HPDE6-E6E7 (cell line): ENCODE data around the gene CELF4.

Experiments
- DNase-seq: peaks from one replicate; pipeline ENCODE4 v3.0.0; 2011; ENCODE audit warnings: missing footprints; ENCODE audit errors: extremely low spot score

CELF4 gene

DNA sequence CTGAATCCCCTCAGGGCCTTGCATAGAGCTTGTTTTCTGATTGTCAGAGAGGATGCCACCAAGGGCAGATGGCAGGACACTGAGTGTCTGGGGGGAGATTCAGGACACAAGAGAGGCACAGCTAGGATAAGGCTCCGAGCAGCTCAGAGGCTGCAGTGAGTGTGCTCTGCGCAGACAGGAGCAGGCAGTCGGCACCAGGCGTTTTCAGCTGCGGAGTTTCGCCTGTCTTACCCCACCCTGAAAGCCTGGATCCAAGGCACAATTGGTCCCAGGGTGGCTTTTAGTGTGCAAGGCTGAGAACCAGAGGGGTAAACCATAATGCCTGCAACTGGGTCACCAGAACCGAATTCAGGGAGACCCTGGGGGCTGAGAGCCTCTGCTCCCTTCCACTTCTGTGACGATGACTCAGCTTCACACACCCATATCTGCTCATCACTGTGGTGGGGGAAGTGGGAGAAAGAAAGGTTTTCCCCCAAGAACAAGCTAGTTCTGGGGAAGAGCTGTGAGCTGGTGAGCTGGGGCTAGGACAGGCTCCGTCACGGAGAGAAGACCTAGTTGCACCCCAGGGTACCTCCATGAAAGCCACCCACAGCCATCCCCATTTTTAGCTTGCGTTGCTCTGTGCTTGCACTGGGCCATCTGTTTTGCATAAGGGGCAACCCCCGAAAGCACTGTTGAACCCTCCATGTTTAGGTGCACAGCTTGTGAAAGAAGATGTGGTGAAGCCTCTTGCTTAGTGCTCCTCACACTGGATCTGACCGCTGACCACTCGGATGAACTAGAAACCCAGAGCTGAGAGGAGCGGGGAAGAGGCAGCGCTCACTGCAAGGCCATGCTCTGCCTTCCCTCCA is 173.7 kb downstream of the CELF4 start:
- no peak for DNase-seq

DNA sequence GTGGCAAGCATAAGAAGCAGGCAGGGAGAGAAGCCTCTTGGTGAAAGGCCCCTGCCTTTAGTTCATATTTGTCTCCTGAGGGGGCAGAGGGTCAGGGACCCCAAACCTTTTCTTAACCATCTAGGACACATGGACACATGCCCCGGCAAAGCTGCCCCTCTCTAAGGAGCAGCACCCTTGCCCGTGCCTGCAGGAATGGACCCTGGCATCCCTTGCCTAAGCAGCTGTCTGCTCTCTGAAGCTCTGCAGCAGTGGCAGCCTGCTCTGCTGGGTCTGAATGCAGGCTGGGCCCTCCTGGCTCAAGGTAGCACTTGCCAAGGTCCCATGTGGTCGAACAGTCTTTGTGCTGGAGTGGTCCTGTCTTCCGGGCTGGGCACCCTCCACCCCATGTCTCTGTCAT is 174.4 kb downstream of the CELF4 start:
- no peak for DNase-seq

GRCh38 chr18:37390687-37391086 is 174.9 kb downstream of the CELF4 start:
- DNase-seq = no peak

DNA sequence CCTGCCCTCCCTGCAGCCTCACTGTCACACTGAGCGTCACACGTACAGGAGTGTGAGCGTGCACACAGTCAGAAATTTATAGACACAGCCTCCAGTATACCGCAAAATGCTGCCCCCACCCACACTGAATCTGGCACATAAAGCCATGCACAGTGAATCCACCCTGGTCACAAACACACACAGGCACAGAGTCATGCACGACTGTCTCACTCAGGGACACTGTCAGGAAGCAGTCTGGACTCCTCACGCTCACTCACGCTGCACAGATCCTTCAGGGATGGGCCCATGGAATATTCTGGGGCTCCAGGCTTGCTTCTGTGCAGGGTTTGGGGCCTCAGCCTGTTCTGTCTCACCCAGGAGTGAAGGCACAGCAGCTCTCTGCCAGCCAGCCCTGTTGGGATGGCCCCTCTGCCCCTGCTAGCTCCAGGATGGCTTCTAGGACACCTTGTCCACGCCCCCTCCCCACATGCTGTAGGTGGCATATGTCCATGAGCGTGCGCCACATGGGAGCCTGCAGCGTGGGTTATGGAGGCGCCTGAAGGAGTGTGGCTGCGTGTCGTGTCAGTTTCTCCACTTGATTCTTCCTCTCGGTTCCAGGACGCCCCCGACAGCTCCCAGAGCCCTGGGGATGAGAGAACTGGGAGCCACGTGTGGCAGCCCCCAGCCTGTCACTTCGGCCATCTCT is 175.8 kb downstream of the CELF4 start:
- no peak for DNase-seq

DNA sequence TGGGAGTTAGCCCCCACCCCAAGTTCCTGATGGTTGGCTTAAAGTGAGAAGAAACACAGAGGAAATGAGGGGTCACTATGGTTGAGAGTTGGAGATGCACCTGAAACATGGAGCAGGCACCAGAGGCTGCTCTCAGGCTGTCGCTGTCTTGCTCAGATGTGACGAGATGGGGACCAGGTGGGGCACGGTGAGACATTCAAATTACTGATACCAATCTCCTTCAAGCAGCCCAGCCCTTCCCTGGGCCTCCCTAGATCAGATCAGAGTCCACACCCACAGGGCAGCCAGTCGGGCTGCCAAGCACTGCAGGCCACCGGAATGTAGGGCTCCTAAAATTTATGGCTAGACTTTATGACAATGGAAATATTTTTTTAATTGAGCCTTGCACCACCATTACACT is 176.6 kb downstream of the CELF4 start:
- no peak for DNase-seq

DNA sequence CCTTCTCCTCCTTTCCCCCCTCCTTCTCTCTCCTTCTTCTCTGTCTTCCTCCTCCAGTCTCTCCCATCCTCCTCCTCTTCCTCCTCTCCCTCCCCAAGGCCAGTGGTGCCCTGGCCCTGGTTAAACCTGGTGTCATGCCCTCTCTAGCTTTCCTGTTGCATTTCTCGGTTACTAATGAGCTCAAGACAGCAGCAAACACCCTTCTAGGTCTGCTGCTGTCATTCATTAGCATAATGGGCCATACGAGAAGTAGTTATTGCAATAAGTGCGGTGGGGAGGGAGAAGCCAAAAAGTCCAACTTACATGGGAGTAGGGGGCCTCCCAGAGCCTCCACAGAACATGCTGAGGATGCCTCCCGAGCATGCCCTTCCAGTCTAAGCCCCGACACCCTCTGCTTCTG is 177.2 kb downstream of the CELF4 start:
- no peak for DNase-seq

GRCh38 chr18:37385846-37386778 is 179.5 kb downstream of the CELF4 start:
- DNase-seq = no peak

DNA sequence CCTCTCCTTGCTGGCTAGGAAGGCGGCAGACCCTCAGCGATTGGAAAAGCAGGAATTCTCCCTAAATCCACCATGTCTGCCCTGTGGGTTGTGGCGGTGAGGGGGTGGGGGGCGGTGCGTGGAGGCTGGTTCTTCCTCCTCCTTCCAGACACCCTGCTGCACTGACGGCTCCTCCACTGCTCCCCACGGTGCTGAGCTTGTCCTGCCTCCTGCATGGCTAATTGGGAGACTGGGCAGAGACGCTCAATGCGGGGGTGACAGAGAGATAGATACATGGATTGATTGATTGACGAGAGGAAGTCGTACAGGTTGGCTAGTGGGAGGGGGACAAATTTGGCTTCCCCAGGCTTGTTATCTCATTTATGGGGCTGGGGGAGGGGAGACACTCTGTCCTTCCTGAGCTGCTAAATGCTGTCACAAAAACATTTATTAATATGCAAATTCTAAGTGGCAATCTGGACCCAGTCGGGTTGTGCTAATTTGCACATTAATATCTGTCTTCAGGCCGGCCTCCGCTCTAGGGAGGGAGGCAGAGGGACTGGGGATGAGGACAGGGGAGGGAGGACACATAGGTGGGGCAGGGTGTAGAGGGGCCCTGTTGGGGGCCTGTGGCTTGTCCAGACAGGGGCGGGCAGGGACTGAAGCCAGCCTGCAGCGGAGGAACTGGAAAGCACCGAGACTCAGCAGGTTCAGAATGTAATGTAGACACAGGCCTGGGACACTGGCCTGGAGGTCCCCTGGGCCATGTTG is 181.6 kb downstream of the CELF4 start:
- no peak for DNase-seq

DNA sequence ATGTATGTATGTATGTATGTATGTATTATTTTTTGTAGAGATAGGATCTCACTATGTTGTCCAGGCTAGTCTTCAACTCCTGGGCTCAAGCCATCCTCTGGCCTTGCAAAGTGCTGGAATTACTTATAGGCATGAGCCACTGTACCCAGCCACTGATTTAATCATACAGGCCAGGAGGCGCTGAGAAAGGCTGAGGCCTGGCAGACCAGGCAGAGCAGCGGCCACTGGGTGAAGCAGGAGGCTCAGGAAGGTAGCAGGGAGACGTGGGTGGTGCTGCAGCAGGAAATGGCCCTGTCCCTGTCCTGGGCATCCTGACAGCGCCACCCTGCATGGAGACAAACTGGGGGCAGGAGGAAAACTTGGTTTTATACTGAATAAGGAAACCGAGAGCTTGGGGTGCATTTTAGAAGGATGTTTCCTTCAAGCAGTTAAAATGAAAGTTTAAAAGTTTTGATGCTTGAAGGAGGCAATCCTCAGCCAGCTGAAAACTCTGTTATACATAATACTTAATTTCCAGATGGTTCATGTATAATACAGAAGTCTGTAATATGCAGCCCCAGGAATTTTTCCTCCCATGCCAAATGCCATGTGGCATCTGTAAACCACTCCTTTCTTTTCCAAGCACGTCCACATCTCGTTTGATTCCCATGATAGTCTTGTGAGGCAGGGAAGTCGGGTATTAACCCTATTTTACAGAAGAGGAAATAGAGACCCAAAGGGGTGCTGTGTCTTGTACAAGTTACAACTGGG is 182.4 kb downstream of the CELF4 start:
- no peak for DNase-seq

- no peak for DNase-seq
Measured at GRCh38 chr18:37381554-37381953, 184.0 kb downstream of the CELF4 start.

DNA sequence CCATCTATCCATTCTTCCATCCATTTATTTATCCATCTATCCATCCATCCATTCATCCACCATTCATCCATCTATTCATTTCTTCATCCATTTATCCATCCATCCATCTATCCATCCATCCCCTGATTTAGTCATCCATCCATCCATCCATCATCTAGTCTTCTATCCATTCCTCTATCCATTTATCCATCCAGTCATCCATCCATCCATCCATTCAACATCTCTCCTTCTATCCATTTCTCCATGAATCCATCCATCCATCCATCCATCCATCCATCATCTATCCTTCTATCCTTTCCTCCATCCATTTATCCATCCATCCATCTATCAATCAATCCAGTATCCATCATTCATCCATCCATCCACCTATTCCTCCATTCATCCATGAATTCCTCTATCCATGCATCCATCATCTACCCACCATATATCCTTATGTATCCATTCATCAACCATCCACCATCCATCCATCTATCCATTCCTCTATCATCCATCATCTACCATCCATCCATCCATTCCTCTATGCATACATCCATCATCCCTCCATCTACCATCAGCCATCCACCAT is 185.0 kb downstream of the CELF4 start:
- no peak for DNase-seq

GRCh38 chr18:37378336-37379010 is 187.1 kb downstream of the CELF4 start:
- DNase-seq = no peak

DNA sequence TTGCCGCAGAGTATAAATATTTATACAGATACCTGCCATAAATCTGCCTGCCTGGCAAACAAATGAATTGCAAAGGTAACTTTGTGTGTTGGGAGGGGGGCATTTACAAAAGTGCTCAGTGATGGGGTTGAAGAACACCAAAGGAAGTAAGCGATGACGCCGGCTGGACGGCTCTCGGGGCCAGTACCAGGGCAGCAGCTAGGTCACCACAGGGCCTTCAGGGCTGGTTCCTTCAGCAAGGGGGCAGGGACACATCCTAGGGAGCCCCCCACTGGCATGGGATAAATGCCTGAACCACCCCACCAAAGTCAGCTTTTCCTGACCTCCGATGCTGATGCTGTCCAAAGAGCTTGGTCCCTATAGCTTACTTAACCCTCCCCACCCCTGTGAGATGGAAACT is 190.4 kb downstream of the CELF4 start:
- no peak for DNase-seq

DNA sequence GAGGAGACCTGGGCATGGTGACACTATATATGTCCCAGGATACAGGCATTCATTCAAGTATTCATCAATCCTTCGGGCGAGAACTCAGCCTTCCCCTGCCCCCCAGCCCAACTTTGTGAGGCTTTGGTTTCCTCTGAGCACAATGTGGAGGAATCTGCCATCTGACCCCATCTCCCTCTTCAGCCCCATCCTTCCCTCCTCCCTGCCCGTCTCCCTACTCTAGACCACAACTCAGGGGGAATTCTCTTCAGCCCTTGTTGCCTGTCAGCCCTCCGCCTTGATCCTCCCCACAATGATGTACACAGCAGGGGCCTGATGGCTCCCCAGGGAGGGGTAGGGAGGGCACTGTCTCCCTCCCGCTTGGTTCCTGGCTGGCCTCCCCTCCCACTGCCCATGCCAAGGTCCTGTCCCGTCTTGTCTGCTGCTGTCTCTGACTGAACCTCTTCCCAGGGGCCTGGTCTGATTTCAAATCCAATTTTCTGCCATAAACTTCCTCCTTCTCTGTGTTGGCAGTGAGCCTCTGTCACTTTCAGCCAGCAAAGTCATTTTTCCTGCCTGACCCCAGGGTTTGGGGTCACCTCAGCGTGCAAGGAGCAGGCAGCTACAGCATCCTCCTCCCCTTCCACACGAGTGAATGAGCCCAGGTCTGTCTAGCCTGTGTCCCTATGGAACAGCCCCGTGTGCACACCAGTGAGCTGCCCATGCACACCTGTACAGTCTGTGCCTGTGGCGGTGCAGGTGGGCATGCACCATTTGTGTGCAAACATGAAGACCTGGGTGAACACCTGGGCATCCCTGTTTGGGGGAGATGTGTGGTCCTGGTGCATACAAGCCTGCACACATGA is 197.3 kb downstream of the CELF4 start:
- DNase-seq = no peak

GRCh38 chr18:37364237-37364636 is 201.4 kb downstream of the CELF4 start:
- DNase-seq = no peak

GRCh38 chr18:37362158-37362890 is 203.3 kb downstream of the CELF4 start:
- DNase-seq = no peak

- no peak for DNase-seq
Measured at GRCh38 chr18:37361335-37362157, 204.1 kb downstream of the CELF4 start.
